Measurements from ENCODE around the gene DPM3. TPM values are rescaled to one million over a fixed set of nuclear protein-coding genes. Genes with fewer than 3 reads are reported as not detected.

Gene DPM3
- total and polyA plus RNA-seq, 2 donors (not counting 3 experiments of a cell fraction or from before 2014, with no cell fraction given) = 69.6 to 258 TPM

- H3K27ac ChIP-seq (ENCODE audit: insufficient read depth, low read depth, low read length) = no peak overlapping the region
- no peak overlapping the region for H2AFZ ChIP-seq (ENCODE audit: low read depth, low read length)
- H3K9me1 ChIP-seq (replicated peaks; ENCODE audit: control insufficient read depth, extremely low read depth, insufficient read depth, low read length) = no peaks in the 10 kb centered on the region
- dilution Hi-C loops (cut with MboI; ENCODE audit: extremely low pct_ligation_motif_present, low sequenced_read_pairs) (no loop called here), intact Hi-C loops (cut with micrococcal nuclease) (no loop called here)
- H3K79me2 ChIP-seq (ENCODE audit: control insufficient read depth, insufficient read depth, low read length) = peaks cover 16% of the 10 kb centered on the region
- no peak overlapping the region for H3K9ac ChIP-seq (replicated peaks; ENCODE audit: extremely low read depth, insufficient read depth, low read length)
- no peaks in the 10 kb centered on the region for H4K20me1 ChIP-seq (replicated peaks; ENCODE audit: control insufficient read depth, extremely low read depth, insufficient read depth, low read length)
- no peak for TF ChIP-seq MAX (IDR thresholded peaks at IDR 0.05; ENCODE audit: insufficient read depth, insufficient read length)
- no peak for TF ChIP-seq FOS (IDR thresholded peaks at IDR 0.05; ENCODE audit: borderline replicate concordance, insufficient read depth, low read length)
- no peak for TF ChIP-seq GATA2 (IDR thresholded peaks at IDR 0.05; ENCODE audit: insufficient read depth, insufficient read length, low read depth, low read length)
- TF ChIP-seq EZH2 (IDR thresholded peaks at IDR 0.05; ENCODE audit: borderline replicate concordance, low read depth, low read length, severe bottlenecking) = no peak
- TF ChIP-seq POLR2A (IDR thresholded peaks at IDR 0.05; ENCODE audit: low read depth, low read length) = no peak
- no peak for TF ChIP-seq CTCF (IDR thresholded peaks at IDR 0.05; ENCODE audit: extremely low read depth in 1 of 2, insufficient read depth in 1 of 2, low read depth in 1 of 2, low read length in 2 of 2)
- no peak for TF ChIP-seq POLR2AphosphoS5 (IDR thresholded peaks at IDR 0.05; ENCODE audit: insufficient read depth, low read depth, low read length)
- no peak for TF ChIP-seq MYC (IDR thresholded peaks at IDR 0.05; ENCODE audit: low read depth, low read length)
- TF ChIP-seq JUN (IDR thresholded peaks at IDR 0.05; ENCODE audit: borderline replicate concordance, insufficient read depth, insufficient read length, low read depth) = no peak
- H3K4me1 ChIP-seq (ENCODE audit: control insufficient read depth, extremely low read depth, insufficient read depth, low read length) = peaks cover 28% of the 10 kb centered on the region
- no peak overlapping the region for H3K4me3 ChIP-seq (replicated peaks in 1 of 3; ENCODE audit: insufficient read depth in 1 of 3, low read depth in 1 of 3, low read length in 3 of 3)
- no peak for FAIRE-seq
- no TSS peak for BruUV-seq (replicated peaks)
- POLR2A ChIA-PET = interaction anchor here (0.7 kb wide), 1 partner anchor 39 kb away, joined by 4 read pairs; no protein-coding TSS in a partner anchor
- H3K4me2 ChIP-seq (ENCODE audit: insufficient read depth, low read length) = no peak overlapping the region
- H3K27me3 ChIP-seq (ENCODE audit: control insufficient read depth in 2 of 2, insufficient read depth in 2 of 2, low read length in 2 of 2) = no peaks in the 10 kb centered on the region
- no peaks in the 10 kb centered on the region for H3K9me3 ChIP-seq (replicated peaks; ENCODE audit: control insufficient read depth, insufficient read depth, low read length)
- CTCF ChIA-PET = interaction anchor here (0.8 to 8.3 kb wide), 6 partner anchors 35 to 125 kb away, joined by 3 to 673 read pairs (median 4); no protein-coding TSS in a partner anchor
- no peak for DNase-seq (ENCODE audit: low read depth, low spot score)
- H3K36me3 ChIP-seq (ENCODE audit: control insufficient read depth in 2 of 2, extremely low read depth in 1 of 2, insufficient read depth in 2 of 2, low read length in 2 of 2) = peaks cover 3 to 9% of the 10 kb centered on the region in 2 experiments
Observed at GRCh38 chr1:155169541-155169940, 29.2 kb upstream of the DPM3 start.

Data from endothelial cell of umbilical vein (primary cell).